H1 (cell line): ENCODE data around the gene GPR157. TPM values are rescaled to one million over a fixed set of nuclear protein-coding genes. Genes with fewer than 3 reads are reported as not detected.

Source experiments
- CHD1 ChIP-seq: IDR thresholded peaks from 2 replicates; pipeline ENCODE4 v1.6.1; 2012; ENCODE audit warnings: low read depth, low read length, improper control_type of control experiment
- NRF1 ChIP-seq: IDR thresholded peaks from 2 replicates; pipeline ENCODE4 v1.6.1; 2011; ENCODE audit warnings: mild to moderate bottlenecking, low read depth, low read length, improper control_type of control experiment
- RBBP5 ChIP-seq: IDR thresholded peaks from 2 replicates; pipeline ENCODE4 v1.7.1; 2012; ENCODE audit warnings: low read depth, mild to moderate bottlenecking, inconsistent platforms, low read length, moderate library complexity, borderline replicate concordance
- ZNF274 ChIP-seq: IDR thresholded peaks from 2 replicates; pipeline ENCODE4 v1.7.0; 2012; ENCODE audit warnings: low read length, borderline replicate concordance; ENCODE audit errors: extremely low read depth
- polyA plus RNA-seq, 7 experiments: library from polyadenylated mRNA; depleted of rRNA in 3 of 7; stranded (reverse) in 5 of 7; unstranded in 2 of 7; fragments of >200 nt in 5 of 7; fragments of 200-250 nt in 2 of 7; gene quantifications; 1 replicate in 5 of 7; 2 replicates in 1 of 7; 4 replicates in 1 of 7; pipeline versions ENCODE4 v1.2.1 to v1.2.3, GENCODE V29; 2011 to 2013; ENCODE audit warnings: missing spikeins in 2 of 7, mixed read lengths in 2 of 7
- total RNA-seq: library from RNA; stranded (reverse); fragmentation: NEBNext Ultra II Directional; extraction: Animal tissue kit (Norgen Biotek cat#: 25700); gene quantifications from 2 replicates; pipeline ENCODE4 v1.2.1, GENCODE V29; 2021
- TF ChIP-seq, protein P1 (sequence below): fragments of 300-600 bp; sonication (generic); IDR thresholded peaks from 2 replicates; pipeline ENCODE4 v1.7.1; 2012; ENCODE audit warnings: low read length, moderate library complexity, mild to moderate bottlenecking, inconsistent platforms; ENCODE audit not compliant: insufficient replicate concordance

The GPR157 gene
- total and polyA plus RNA-seq, 2 of the 8 experiments (the other 6 are each of a cell fraction or from before 2014, with no cell fraction given): 1.0 to 11.0 TPM

GRCh38 chr1:9111357-9111691 lies 17.6 kb downstream of the GPR157 start (continued):
- TF ChIP-seq, protein P1, sequence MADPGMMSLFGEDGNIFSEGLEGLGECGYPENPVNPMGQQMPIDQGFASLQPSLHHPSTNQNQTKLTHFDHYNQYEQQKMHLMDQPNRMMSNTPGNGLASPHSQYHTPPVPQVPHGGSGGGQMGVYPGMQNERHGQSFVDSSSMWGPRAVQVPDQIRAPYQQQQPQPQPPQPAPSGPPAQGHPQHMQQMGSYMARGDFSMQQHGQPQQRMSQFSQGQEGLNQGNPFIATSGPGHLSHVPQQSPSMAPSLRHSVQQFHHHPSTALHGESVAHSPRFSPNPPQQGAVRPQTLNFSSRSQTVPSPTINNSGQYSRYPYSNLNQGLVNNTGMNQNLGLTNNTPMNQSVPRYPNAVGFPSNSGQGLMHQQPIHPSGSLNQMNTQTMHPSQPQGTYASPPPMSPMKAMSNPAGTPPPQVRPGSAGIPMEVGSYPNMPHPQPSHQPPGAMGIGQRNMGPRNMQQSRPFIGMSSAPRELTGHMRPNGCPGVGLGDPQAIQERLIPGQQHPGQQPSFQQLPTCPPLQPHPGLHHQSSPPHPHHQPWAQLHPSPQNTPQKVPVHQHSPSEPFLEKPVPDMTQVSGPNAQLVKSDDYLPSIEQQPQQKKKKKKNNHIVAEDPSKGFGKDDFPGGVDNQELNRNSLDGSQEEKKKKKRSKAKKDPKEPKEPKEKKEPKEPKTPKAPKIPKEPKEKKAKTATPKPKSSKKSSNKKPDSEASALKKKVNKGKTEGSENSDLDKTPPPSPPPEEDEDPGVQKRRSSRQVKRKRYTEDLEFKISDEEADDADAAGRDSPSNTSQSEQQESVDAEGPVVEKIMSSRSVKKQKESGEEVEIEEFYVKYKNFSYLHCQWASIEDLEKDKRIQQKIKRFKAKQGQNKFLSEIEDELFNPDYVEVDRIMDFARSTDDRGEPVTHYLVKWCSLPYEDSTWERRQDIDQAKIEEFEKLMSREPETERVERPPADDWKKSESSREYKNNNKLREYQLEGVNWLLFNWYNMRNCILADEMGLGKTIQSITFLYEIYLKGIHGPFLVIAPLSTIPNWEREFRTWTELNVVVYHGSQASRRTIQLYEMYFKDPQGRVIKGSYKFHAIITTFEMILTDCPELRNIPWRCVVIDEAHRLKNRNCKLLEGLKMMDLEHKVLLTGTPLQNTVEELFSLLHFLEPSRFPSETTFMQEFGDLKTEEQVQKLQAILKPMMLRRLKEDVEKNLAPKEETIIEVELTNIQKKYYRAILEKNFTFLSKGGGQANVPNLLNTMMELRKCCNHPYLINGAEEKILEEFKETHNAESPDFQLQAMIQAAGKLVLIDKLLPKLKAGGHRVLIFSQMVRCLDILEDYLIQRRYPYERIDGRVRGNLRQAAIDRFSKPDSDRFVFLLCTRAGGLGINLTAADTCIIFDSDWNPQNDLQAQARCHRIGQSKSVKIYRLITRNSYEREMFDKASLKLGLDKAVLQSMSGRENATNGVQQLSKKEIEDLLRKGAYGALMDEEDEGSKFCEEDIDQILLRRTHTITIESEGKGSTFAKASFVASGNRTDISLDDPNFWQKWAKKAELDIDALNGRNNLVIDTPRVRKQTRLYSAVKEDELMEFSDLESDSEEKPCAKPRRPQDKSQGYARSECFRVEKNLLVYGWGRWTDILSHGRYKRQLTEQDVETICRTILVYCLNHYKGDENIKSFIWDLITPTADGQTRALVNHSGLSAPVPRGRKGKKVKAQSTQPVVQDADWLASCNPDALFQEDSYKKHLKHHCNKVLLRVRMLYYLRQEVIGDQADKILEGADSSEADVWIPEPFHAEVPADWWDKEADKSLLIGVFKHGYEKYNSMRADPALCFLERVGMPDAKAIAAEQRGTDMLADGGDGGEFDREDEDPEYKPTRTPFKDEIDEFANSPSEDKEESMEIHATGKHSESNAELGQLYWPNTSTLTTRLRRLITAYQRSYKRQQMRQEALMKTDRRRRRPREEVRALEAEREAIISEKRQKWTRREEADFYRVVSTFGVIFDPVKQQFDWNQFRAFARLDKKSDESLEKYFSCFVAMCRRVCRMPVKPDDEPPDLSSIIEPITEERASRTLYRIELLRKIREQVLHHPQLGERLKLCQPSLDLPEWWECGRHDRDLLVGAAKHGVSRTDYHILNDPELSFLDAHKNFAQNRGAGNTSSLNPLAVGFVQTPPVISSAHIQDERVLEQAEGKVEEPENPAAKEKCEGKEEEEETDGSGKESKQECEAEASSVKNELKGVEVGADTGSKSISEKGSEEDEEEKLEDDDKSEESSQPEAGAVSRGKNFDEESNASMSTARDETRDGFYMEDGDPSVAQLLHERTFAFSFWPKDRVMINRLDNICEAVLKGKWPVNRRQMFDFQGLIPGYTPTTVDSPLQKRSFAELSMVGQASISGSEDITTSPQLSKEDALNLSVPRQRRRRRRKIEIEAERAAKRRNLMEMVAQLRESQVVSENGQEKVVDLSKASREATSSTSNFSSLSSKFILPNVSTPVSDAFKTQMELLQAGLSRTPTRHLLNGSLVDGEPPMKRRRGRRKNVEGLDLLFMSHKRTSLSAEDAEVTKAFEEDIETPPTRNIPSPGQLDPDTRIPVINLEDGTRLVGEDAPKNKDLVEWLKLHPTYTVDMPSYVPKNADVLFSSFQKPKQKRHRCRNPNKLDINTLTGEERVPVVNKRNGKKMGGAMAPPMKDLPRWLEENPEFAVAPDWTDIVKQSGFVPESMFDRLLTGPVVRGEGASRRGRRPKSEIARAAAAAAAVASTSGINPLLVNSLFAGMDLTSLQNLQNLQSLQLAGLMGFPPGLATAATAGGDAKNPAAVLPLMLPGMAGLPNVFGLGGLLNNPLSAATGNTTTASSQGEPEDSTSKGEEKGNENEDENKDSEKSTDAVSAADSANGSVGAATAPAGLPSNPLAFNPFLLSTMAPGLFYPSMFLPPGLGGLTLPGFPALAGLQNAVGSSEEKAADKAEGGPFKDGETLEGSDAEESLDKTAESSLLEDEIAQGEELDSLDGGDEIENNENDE: no peak
- no peak for TF ChIP-seq ZNF274
- no peak for TF ChIP-seq CHD1
- TF ChIP-seq NRF1: no peak
- no peak for TF ChIP-seq RBBP5
